GM12878 (cell line): Measurements from ENCODE around the gene TMEM132C.

Source experiments
- ATF7 ChIP-seq: fragments of 450-650 bp; IDR thresholded peaks from 2 replicates; pipeline ENCODE4 v1.6.1; 2016; ENCODE audit warnings: low read depth, mild to moderate bottlenecking
- CTCF ChIP-seq, 3 experiments: IDR thresholded peaks in 2 of 3; conservative IDR thresholded peaks in 1 of 3; 2 replicates each; pipeline ENCODE4 v1.5.1; 2011; ENCODE audit warnings: low read depth in 3 of 3, low read length in 3 of 3, mild to moderate bottlenecking in 3 of 3, control low read depth in 2 of 3, moderate library complexity in 2 of 3, inconsistent platforms in 1 of 3, mixed read lengths in 1 of 3; ENCODE audit not compliant: control insufficient read depth in 2 of 3, insufficient read depth in 1 of 3; ENCODE audit errors: extremely low read depth in 1 of 3
- FOXK2 ChIP-seq: fragments of 450-650 bp; IDR thresholded peaks from 2 replicates; pipeline ENCODE4 v1.6.1; 2017; ENCODE audit warnings: mild to moderate bottlenecking, moderate library complexity
- HDAC2 ChIP-seq: fragments of 200-600 bp; sonication (generic); IDR thresholded peaks from 2 replicates; pipeline ENCODE4 v1.6.1; 2017
- SIN3A ChIP-seq: IDR thresholded peaks from 2 replicates; pipeline ENCODE4 v1.6.1; 2012; ENCODE audit warnings: low read depth, low read length, improper control_type of control experiment
- TCF12 ChIP-seq: IDR thresholded peaks from 2 replicates; pipeline ENCODE4 v1.6.1; 2011; ENCODE audit warnings: low read depth, mild to moderate bottlenecking, low read length
- YY1 ChIP-seq: IDR thresholded peaks from 2 replicates; pipeline ENCODE4 v1.6.1; 2011; ENCODE audit warnings: low read depth, mild to moderate bottlenecking, low read length
- TF ChIP-seq, protein P1 (sequence below): IDR thresholded peaks from 2 replicates; pipeline ENCODE4 v1.6.1; 2012; ENCODE audit warnings: mild to moderate bottlenecking, low read depth, low read length

GRCh38 chr12:128745772-128746689, 479.1 kb downstream of the TMEM132C start:
- TF ChIP-seq TCF12 (no peak), SIN3A (no peak), FOXK2 (no peak), HDAC2 (no peak), YY1 (no peak), ATF7 (no peak), CTCF (IDR thresholded peaks at IDR 0.05 in 2 of 3, conservative IDR thresholded peaks at IDR 0.05 in 1 of 3; ENCODE audit: control insufficient read depth in 2 of 3, extremely low read depth in 1 of 3, insufficient read depth in 1 of 3, low read depth in 3 of 3, low read length in 3 of 3) (no peak)
- TF ChIP-seq, protein P1, sequence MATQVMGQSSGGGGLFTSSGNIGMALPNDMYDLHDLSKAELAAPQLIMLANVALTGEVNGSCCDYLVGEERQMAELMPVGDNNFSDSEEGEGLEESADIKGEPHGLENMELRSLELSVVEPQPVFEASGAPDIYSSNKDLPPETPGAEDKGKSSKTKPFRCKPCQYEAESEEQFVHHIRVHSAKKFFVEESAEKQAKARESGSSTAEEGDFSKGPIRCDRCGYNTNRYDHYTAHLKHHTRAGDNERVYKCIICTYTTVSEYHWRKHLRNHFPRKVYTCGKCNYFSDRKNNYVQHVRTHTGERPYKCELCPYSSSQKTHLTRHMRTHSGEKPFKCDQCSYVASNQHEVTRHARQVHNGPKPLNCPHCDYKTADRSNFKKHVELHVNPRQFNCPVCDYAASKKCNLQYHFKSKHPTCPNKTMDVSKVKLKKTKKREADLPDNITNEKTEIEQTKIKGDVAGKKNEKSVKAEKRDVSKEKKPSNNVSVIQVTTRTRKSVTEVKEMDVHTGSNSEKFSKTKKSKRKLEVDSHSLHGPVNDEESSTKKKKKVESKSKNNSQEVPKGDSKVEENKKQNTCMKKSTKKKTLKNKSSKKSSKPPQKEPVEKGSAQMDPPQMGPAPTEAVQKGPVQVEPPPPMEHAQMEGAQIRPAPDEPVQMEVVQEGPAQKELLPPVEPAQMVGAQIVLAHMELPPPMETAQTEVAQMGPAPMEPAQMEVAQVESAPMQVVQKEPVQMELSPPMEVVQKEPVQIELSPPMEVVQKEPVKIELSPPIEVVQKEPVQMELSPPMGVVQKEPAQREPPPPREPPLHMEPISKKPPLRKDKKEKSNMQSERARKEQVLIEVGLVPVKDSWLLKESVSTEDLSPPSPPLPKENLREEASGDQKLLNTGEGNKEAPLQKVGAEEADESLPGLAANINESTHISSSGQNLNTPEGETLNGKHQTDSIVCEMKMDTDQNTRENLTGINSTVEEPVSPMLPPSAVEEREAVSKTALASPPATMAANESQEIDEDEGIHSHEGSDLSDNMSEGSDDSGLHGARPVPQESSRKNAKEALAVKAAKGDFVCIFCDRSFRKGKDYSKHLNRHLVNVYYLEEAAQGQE, result no peak
